HG03571 (cell line): ENCODE results near the gene SERPINB6.
"Not testable (repeated sequence)": the region's sequence is repeated elsewhere in the genome, so short reads cannot be mapped to it uniquely, and the experiment has no call there.

Experiments used
- ATAC-seq: cut with Tn5 transposase; IDR thresholded peaks from one replicate; pipeline ENCODE4 v1.9.1; 2021; ENCODE audit not compliant: unreplicated experiment

The SERPINB6 gene

GRCh38 chr6:2917065-2917464 is 54.3 kb downstream of the SERPINB6 start:
- no peak for ATAC-seq

DNA sequence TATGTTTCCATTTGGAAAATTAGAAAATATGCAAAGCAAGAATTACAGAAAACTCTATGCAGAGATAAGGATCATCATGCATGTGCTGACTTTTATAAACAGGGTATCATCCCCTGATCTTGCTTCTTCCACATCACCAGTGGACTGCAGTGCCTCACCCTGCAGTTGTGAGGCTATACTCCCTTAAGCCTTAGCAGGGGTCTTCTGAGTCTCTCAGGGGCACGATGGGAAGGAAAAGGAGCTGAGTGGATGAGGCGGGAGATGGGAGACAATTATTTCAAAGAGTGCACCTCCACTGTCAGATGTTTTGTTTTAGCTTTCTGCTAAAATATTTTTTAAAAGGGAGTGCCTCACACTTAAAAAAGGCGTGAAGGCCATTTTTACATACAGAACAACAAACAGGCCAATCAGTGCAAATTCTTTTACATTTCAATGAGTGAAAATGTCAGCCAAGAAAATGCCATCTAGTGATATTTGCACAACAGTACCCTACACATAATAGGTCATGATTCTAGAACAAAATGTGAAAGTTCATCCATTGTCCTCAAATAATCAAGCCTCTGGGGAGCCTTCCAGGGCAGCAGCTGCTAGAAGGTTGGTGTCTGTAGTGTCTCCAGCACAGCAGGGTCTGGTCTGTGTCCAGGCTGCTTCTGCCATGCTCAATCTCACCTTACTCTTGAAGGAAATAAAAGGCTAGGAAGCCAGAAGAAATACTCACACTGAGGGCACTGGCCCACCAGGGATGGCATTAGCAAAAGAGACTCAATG is 55.0 kb downstream of the SERPINB6 start:
- ATAC-seq = no peak

DNA sequence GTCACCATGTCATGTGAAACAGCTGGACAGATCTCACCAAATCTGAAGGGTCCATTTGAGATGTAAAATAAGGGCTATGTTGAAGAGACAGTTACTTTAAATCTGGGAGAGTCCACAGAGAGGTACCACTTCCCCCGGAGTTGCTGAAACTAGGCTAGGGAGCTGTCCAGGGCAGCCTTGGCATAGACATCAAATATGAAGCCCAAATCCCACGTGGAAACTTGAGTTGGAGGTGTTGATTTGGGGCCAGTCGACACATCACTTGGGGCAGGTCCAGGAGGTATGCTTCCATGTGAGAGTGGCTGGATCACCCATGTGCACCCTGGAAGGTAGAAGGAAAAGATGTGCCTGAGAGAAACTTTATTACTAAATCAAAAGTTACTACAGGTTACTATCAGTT is 56.2 kb downstream of the SERPINB6 start:
- no peak for ATAC-seq

GRCh38 chr6:2914318-2914660 is 57.1 kb downstream of the SERPINB6 start:
- ATAC-seq = no peak

GRCh38 chr6:2913621-2914317 is 57.6 kb downstream of the SERPINB6 start:
- ATAC-seq = no peak

DNA sequence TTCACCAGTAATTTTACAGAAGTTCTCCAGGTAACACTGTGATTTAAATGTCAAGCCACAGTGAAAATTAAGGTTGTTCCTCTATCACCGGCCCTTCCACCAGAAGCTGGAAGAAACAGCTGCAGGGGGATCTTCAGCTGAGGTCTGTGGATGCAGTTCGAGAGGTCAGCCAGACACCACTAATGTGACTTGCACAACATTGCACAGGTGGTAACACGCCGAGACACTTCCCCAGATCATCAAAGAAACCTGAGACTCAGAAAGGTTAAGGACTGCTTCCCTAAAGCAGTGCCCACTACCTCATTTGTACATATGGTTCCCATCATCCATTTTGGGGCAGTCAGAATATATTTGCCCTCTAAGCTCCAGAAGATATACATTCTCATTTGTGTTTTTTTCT is 60.2 kb downstream of the SERPINB6 start:
- ATAC-seq = peak; percentile 67

GRCh38 chr6:2909718-2910117 is 61.6 kb downstream of the SERPINB6 start:
- no peak for ATAC-seq

- not testable (repeated sequence) for ATAC-seq
Measured at GRCh38 chr6:2909051-2909606, 62.2 kb downstream of the SERPINB6 start.

DNA sequence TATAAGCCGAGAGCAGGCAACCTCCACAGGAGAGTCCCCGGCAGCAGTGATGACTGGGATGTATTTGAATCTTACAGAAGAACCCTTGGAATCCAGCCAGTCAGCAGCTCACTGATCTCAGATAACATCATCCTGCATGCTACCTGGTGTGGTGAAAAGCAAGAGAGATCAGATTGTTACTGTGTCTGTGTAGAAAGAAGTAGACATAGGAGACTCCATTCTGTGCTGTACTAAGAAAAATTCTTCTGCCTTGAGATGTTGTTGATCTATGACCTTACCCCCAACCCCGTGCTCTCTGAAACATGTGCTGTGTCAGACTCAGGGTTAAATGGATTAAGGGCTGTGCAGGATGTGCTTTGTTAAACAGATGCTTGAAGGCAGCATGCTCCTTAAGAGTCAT is 62.9 kb downstream of the SERPINB6 start:
- not testable (repeated sequence) for ATAC-seq

DNA sequence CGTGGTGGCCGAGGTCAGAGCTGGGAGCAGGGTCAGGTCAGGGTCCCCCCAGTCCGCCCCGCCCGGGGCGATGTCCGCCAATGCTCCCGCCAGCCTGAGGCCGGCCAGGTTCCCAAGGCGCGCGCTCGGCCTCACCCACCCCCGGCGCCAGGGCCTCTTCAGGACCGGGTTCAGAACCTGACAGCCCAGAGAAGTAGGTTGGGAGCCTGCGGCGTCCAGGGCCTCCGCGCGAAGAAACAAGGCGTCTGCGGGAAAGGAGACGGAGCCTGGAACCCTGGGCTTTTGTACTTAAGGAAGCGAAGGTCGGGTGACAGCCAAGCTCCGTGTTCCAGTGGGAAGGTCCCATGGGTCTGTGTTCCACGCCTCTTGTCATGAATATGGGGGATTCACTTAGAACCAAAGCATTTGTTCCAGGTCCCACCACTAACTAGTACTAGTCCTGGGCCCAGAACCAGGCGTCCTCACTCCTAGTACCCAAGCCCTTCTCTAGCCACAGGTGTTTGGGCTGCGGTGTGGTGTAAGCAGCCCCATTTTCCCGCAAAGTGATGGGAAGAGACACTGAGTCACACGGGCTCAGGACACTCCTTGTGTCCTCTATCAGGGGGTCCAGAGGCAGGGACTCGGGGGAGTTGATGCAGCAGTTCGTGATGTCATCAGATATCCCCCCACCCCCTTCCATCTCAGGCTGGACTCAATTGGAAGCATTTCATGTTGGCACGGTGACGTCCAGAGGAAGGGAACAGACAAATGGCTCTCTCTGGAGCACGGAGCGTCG is 67.8 kb downstream of the SERPINB6 start:
- not testable (repeated sequence) for ATAC-seq

GRCh38 chr6:2901645-2902502 is 69.5 kb downstream of the SERPINB6 start:
- ATAC-seq = not testable (repeated sequence)

DNA sequence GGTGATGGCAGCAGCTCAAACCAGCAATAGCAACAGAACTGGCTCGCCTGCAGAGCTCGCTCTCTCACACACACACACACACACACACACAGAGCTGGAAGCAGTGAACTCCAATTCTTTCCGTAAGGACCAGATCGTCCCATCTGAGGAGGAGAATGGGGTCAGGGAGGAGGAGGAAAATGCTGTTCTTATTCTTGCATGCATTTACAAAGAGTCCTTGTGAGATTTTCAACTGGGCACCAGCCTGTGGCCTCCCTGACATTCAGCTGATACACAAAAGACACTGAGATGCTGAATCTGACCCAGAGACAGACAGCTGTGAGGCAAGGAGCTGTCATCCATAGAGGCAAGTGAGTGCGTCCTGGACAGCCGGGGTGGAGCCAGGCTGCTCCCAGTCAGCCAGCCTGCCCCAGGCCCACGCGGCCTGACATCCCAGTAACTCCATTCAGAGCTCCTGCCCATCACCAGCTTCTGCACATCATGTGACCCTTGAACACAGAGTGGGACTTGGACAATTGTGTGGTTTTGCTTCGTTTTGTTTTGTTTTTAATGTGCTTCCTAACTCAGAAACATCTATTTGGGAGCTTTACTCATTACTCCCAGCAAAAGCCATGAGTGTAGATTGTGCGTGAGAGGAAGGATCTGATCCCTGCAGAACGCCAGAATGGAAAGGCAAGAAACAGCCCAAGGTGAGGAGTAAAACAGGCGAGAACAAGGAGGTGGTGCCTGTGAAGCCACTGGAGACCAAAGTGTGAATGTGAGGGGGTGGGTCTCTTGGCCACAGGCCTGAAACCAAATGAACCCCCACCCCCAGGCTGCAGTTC is 70.3 kb downstream of the SERPINB6 start:
- no peak for ATAC-seq

GRCh38 chr6:2900221-2900807 is 71.1 kb downstream of the SERPINB6 start:
- ATAC-seq = no peak

DNA sequence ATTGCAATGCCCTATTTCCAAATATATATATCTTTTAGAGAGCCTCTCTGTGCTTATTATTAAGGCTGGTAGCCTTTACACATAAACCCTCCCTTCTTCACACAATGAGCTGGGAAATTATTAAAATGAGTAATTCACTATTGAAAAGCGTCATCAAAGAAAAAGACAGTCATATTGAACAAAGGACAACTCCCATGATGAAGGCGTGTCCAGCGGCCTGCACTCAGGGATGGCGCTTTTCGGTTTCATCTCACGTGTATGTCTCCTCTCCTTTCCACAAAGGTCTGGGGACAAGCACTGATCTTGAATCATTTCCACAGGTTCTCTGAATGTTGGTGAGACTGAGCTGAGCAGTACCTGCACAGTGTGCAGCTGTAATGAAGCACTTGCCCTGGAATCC is 71.8 kb downstream of the SERPINB6 start:
- no peak for ATAC-seq
